GM08714 (cell line): Measurements from ENCODE around the gene RTL10.
"Not testable (repeated sequence)": the region's sequence is repeated elsewhere in the genome, so short reads cannot be mapped to it uniquely, and the experiment has no call there.

Experiments
- H3K4me3 ChIP-seq: fragments of 200-500 bp; sonication (Bioruptor generic); 2 replicates; pipeline ENCODE4 v1.5.1; 2014; ENCODE audit warnings: mild to moderate bottlenecking, low read length, inconsistent platforms
- ZNF274 ChIP-seq: IDR thresholded peaks from 2 replicates; pipeline ENCODE4 v1.6.1; 2012; ENCODE audit warnings: mild to moderate bottlenecking, low read depth, low read length

Gene RTL10

DNA sequence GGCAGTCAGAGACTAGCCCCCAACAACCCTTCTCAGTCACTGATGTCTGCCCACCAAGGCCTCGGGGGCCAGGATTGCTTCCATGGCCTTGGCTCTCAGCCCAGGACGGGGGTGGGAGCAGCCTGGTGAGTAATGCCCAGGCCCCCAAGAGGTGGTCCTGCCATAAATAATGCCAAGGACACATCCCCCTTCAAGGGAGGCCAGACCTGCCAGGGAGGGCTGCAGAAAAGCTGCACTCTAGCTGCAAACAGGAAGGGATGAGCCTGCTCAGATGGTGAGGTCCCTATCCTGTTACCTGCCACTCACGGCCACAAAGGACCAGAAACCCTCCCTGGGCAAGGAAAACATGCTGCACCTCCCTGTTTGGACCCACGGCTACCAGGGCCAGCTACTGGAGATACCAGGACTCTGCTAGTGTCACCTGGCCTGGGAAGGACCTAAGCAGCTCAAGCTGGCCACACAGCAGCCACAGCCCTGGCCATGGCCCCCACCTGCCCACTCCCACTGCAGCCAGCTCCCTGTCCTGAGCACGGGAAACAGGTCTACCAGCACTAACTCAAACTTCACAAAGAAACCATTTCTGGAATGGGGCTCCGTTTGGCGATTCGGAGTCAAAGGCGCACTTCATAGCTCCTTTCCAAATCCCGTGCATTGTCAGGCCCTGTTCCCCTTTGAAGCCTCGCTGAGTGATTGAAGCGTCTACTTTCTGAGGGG lies 12.1 kb downstream of the RTL10 start:
- no peak for TF ChIP-seq ZNF274
- no peak overlapping the region for H3K4me3 ChIP-seq

DNA sequence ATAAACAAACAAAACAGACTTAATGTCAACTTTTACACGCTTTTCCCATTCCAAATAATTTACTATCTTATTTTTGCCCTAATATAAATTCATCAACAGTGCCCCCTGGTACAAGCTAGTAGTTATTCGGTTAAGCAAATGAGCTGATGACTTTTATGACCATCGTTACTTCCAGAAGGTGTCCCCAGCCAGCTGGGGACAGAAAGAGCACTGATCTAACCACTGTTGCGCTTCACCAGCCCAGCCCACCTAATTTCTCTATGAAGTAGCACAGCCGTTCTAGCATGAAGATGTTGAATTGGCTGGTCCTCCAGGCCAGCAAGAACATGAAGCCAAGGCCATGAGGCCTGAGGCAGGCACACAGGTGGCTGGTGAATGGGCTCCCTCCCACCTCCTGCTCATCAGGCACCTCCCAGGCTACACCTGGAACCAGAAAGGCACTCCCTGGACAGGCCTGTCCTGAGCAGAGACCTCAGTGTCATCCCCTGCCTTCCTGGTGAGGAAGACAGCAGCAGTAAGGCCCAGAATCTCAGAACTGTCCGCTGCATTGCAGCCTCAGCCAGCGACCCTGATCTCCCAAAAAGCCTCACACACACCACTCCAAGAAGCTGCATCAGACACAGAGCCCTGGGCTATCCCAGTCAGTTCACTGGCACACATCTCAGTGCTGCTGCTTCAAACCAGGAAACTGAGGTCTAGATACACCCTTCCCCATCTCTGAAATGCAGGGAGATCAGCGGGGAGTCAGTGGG lies 12.9 kb downstream of the RTL10 start:
- TF ChIP-seq ZNF274, result no peak
- no peak overlapping the region for H3K4me3 ChIP-seq

DNA sequence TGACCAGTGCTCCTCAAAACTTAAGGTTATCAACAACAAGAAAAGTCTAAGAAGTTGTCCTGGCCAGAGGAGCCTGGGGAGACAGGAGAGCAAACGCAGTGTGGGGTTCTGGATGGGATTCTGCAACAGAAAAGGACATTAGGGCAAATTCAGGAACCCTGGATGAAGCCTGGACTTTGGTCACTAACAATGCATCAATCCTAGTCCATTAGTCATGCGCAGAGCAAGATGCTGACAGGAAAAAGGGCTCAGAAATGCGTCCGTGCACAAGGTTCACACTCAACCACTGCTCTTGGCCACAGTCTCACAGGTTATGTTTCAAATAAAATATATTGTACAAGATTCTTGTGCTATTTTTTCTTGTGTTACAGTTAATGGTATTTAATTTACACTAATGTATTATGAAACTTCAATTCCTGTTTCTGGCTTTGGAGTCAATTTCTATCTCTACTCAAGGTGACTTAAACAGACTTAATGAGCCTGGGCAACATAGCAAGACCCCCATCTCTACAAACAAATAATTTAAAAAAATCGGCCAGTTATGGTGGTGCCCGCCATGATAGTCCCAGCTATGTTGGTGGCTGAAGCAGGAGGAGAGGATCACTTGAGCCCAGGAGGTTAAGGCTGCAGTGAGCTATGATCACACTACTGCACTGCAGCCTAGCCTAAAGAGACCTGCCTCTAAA lies 13.6 kb downstream of the RTL10 start:
- TF ChIP-seq ZNF274, result no peak

DNA sequence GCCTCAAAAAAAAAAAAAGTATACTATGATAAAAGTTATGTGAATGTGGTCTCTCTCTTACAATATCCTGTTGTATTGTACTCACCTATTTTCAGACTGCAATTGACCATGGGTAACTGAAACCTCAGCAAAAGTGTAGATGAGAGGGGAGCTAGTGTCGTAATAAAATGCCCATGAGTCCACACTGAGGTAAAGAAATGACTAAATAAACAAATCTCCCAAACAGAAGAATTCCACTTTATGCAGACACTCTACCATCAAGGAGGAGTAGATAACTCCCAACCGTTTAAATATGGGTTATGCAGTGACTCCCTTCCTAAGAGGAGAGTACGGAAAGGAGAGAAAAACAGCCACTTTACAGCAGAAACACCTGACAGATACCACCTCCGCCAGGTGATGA lies 14.6 kb downstream of the RTL10 start:
- H3K4me3 ChIP-seq, result no peak overlapping the region
- TF ChIP-seq ZNF274, result no peak

More for the DNA sequence above, 13.6 kb downstream of the RTL10 start:
- no peak overlapping the region for H3K4me3 ChIP-seq

- H3K4me3 ChIP-seq, result no peak overlapping the region
- no peak for TF ChIP-seq ZNF274
Measured at GRCh38 chr22:19837915-19838314, 16.8 kb downstream of the RTL10 start.

DNA sequence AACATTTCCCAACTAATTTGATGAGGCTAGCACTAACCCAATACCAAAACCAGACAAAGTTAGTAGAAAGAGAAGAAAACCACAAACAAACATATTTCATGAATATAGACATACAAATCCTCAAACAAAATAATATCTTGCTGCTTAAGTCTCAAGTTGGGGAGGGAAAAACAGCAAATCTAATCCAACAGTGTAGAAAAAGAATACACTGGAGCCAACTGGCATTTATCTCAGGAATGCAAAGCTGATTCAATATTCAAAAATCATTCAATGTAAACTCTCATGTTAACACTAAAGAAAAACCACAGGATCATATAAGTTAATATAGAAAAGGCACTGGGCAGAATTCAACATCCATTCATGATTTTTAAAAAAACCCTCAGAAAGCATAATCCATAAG lies 18.2 kb downstream of the RTL10 start:
- no peak for TF ChIP-seq ZNF274

GRCh38 chr22:19834599-19834998 lies 20.1 kb downstream of the RTL10 start:
- TF ChIP-seq ZNF274, result no peak
- no peak overlapping the region for H3K4me3 ChIP-seq

More for the DNA sequence above, 18.2 kb downstream of the RTL10 start:
- no peak overlapping the region for H3K4me3 ChIP-seq

DNA sequence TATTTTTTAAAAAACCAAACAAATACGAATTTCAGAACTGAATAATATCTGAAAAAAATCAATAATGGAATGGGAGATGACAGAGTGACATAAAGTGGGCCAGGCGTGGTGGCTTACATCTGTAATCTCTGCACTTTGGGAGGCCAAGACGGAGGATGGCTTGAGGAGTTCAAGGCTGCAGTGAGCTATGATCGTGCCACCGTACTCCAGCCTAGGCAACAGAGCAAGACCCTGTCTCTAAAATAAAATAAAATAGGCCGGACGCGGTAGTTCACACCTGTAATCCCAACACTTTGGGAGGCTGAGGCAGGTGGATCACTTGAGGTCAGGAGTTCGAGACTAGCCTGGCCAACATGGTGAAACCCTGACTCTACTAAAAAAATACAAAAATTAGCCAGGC lies 21.3 kb downstream of the RTL10 start:
- H3K4me3 ChIP-seq, result not testable (repeated sequence)

DNA sequence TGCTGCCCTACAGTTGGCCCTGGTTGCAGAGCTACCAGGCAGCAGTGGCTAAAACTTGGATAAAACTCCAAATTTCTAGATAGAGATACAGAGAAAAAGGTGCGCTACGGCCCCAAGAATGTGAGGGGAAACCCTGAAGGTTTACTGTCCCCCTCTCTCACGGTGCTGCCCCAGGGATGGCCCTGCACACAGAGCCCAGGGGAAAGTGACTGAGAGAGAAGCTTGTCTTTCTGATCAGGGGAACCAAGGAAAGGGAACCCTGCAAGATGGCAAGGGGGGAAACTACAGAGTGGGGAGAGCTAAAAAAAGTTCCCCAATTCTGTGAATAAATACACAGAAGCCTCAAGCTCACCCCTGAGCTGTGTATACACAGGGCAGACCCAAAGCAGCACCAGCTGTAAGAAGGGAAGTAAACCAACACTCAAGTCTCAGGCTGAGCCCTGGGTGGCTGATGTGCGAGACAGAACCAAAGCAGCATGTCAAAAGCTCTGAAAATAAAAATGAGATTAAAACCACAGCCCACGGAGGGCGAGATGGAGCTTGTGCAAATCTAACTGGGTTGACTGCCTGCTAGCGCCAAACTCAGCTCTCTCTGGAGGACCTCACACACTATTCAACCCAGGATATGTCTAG lies 22.1 kb downstream of the RTL10 start:
- no peak overlapping the region for H3K4me3 ChIP-seq
- TF ChIP-seq ZNF274, result no peak

GRCh38 chr22:19831979-19832378 lies 22.7 kb downstream of the RTL10 start:
- not testable (repeated sequence) for H3K4me3 ChIP-seq

DNA sequence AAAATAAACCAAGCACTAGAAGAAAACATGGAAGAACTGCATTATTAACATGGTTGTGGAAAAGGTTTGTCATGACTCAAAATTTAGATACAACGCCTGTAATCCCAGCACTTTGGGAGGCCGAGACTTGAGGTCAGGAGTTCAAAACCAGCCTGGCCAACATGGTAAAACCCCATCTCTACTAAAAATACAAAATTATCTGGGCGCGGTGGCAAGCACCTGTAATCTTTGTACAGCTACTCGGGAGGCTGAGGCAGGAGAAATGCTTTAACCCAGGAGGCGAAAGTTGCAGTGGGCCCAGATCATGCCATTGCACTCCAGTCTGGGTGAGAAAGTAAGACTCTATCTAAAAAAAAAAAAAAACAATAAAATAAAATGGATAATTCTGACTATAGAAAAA lies 23.7 kb downstream of the RTL10 start:
- no peak for TF ChIP-seq ZNF274
- H3K4me3 ChIP-seq, result no peak overlapping the region

- TF ChIP-seq ZNF274, result no peak
- H3K4me3 ChIP-seq, result no peak overlapping the region
Measured at GRCh38 chr22:19828035-19828401, 26.7 kb downstream of the RTL10 start.

GRCh38 chr22:19827341-19828034 lies 27.2 kb downstream of the RTL10 start:
- H3K4me3 ChIP-seq, result no peak overlapping the region
- TF ChIP-seq ZNF274, result no peak

DNA sequence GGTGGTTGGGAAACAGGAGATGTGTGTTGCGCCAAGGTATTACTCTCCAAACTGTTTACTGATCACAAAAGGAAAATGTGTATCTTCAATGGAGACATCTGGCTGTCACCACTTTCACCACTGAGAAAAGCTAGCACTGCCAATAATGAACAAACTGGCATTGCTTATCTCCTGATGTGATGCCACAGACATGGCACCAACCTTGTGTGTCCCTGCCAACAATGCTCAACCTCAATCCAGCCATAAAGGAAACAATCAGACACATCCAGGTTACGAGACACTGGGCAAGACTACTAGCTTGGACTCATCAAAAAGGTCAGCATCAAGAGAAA lies 28.1 kb downstream of the RTL10 start:
- H3K4me3 ChIP-seq, result no peak overlapping the region
- no peak for TF ChIP-seq ZNF274

GRCh38 chr22:19825904-19826618 lies 28.6 kb downstream of the RTL10 start:
- no peak overlapping the region for H3K4me3 ChIP-seq
- TF ChIP-seq ZNF274, result no peak
